Astrocyte of the cerebellum (primary cell): ENCODE measurements around the gene FAM120A.
A peak's percentile ranks its signal among the peaks of the same experiment; 100 is the strongest.

Experiments
- DNase-seq: peaks from one replicate; pipeline ENCODE4 v3.0.0-alpha.2; 2011; ENCODE audit warnings: low read depth
- H3K4me3 ChIP-seq: 2 replicates; pipeline ENCODE4 v1.5.1; 2011; ENCODE audit warnings: mild to moderate bottlenecking, low read depth, low read length, moderate library complexity
- CTCF ChIP-seq: IDR thresholded peaks from 2 replicates; pipeline ENCODE4 v1.5.1; 2012; ENCODE audit warnings: low read length, low read depth, moderate library complexity, mild to moderate bottlenecking; ENCODE audit errors: missing control alignments
- in situ Hi-C: cut with HindIII; loops from 2 replicates; pipeline ENCODE4 v1.10.0; 2017; ENCODE audit warnings: low sequenced_read_pairs

FAM120A gene

DNA sequence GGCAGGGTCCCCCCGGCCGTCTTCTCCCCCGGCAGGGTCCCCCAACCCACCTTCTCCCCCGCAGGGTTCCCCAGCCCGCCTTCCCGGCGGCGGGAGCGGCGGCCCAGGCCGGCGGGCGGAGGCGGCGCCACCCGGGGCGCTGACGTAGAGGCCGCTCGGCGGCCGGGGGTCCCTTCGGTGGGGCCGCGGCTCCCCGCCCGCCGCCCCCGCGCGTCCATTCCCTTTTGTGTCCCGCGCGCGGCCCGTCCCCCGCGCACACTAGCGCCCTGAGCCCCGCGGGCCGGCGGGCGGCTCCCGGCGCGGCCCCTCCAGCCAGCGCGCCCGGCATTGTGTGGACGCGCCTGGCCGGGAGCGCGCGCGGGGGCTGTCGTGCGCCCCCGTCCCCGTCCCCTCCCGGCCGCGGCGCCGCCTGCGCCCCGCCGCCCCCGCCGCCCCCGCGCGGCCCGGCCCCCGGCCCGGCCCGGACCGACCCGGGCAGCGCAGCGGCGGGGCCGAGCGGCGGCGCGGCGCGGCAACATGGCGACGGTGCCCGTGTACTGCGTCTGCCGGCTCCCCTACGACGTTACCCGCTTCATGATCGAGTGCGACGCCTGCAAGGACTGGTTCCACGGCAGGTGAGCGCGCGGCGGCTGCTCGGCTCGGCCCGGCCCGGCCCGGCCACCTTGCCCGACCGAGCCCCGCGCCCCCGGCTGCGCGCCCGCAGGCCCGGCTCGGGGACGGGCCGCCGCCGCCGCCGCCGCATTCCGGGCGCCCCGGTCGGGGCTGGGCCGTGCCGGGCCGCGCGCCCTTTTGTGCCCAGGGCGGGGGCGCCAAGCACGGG is 125.0 kb downstream of the FAM120A start, which contains the start of gene PHF2:
PHF2 (plus strand) TSS at position 327 of the 820 bp plus-strand sequence; CDS start at position 517, 190 bp downstream.
- in situ Hi-C loops: no loop called here
- no peak for DNase-seq
- H3K4me3 ChIP-seq: peak within 1 kb of the TSS; percentile 63
- no peak for TF ChIP-seq CTCF

DNA sequence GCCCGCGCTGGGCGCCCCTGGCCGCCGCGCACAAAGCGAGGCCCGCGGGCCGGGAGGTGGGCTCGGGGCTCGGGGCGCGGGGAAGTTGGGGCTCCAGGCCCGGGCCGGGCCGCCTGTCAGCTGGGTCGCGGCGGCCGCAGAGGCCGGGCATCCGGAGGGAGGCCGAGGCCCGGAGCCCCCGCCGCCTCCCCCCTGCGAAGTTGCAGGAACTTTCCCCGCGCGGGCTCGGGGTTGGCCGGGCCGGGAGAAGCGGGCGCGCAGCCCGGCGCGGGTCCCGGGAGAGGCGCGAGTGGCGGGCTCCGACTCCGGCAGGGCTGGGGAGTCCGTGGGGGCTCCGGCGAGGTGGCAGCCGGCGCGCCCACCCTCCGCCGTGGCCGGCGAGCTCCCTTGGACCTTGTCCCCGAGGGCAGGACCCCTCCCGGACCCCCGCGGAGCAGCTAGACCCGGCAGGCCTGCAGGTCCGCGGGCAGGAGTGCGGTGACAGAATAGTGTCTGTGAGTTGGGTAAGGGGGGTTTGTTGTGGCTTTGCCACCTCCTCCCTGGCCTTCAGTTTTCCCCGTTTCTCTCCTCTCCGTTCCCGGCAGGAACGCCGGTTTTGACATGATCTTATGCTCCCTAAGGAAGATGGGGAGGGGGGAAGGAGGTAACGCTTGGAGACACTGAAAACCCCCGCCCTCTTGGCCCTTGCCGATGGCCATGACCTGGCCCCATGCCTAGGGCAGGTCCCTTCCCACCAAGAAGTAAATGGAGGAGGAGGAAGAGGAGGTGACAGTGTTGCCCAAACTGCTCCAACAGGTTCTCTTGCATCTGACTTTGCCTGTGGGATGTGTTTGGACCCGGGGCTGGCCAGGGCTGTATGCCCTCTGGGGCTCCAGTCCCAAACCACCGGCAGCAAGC is 125.8 kb downstream of the FAM120A start:
- in situ Hi-C loops: no loop called here
- H3K4me3 ChIP-seq: peak overlapping the region; percentile 63
- TF ChIP-seq CTCF: no peak
- DNase-seq: no peak

DNA sequence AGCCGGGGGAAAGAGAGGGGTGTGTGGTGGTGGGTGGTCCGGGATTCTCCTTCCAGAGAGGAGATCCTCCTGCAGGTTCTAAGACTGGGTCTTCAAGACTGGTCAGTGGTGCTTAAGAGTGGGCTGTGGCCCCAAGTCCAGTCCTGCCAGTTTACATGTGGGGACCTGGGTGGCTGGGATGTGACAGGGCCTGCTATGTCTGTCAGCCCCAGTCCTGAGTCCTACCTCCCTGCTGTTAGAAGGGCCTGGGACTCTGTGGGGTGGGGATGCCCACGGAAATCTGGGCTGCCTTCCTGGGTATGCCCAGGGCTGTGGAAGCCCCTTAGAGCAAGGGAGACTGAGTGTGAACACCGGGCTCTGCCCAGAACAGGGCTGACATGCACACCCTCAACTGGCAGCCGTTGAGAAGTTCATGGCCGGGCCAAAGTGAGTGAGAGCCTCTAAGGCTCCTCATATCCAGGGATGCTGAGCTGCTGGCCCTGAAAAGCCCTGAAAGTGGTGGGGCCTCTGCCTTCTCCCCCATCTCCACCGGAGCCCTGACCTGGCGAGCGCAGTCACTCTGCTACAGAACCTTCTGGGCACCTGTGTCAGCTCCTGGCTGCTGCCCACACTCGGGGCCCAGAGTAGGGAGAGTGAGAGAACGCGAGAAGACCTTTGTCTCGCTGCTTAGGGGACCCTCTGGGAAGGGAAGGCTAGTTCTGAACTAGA is 126.6 kb downstream of the FAM120A start:
- peak overlapping the region; percentile 63 for H3K4me3 ChIP-seq
- no peak for TF ChIP-seq CTCF
- no peak for DNase-seq
- in situ Hi-C loops: no loop called here

DNA sequence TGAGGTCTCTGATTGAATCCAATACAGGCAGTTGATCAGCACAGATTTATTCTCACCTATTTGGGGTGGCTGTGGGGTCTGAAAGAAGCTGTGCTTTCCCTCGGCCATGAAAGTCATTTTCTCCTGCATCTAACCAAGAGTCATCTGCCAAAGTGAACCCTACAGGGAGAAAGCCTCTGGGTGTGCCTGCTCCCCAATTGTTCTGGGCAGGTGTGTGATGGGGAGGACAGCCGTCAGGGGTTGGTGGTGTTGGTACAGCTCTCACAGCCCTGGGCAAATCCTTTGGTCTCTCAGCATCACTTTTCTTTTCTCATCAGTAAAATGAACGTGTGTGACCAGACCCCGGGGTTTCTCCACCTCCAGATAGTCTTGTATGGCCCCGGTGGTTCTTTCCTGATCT is 127.4 kb downstream of the FAM120A start:
- TF ChIP-seq CTCF: no peak
- H3K4me3 ChIP-seq: no peak overlapping the region
- in situ Hi-C loops: no loop called here
- no peak for DNase-seq

- no peak overlapping the region for H3K4me3 ChIP-seq
- TF ChIP-seq CTCF: no peak
- in situ Hi-C loops: no loop called here
- DNase-seq: no peak
Observed at GRCh38 chr9:93579711-93580516, 128.4 kb downstream of the FAM120A start.
